ENCODE results near the gene SPTLC2.

DNA sequence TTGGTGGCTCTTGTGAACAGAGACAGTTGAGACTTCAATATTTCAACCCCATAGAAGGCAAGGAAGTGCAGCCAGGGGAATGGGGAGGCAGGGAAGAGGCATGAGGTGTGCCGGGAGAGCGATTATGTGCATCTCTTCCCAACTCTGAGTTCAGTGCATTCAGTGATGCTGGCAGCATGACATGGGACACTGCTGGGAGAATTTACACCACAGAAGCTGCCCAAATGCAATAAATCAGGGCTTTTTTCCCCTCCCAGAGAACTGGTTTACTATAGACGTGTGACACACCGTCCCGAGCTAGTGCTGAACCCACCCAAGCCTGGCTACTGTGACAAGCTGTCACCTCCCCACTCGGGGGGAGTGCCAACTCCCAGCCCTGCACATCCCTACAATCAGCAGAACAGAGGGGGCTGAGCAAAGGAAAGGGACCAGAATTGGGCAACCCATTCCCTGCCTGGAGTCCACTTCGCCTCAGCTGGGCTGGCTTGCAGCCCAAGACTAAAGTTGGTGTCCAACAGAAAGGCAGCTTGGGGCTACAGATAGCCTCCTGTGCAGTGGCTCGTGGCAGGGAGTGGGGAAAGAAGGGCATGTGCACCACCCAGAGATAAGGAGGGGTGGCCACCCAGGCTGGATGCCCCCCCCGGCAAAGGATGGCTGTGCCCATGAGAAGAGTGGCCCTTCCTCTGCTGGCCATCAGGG is 141.8 kb downstream of the SPTLC2 start:
- TF ChIP-seq, protein P1, sequence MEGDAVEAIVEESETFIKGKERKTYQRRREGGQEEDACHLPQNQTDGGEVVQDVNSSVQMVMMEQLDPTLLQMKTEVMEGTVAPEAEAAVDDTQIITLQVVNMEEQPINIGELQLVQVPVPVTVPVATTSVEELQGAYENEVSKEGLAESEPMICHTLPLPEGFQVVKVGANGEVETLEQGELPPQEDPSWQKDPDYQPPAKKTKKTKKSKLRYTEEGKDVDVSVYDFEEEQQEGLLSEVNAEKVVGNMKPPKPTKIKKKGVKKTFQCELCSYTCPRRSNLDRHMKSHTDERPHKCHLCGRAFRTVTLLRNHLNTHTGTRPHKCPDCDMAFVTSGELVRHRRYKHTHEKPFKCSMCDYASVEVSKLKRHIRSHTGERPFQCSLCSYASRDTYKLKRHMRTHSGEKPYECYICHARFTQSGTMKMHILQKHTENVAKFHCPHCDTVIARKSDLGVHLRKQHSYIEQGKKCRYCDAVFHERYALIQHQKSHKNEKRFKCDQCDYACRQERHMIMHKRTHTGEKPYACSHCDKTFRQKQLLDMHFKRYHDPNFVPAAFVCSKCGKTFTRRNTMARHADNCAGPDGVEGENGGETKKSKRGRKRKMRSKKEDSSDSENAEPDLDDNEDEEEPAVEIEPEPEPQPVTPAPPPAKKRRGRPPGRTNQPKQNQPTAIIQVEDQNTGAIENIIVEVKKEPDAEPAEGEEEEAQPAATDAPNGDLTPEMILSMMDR (IDR thresholded peaks at IDR 0.05; ENCODE audit: control extremely low read depth in 1 of 3, insufficient read depth in 1 of 3, low read depth in 1 of 3, low read length in 3 of 3), result no peak
- TF ChIP-seq, protein P2, sequence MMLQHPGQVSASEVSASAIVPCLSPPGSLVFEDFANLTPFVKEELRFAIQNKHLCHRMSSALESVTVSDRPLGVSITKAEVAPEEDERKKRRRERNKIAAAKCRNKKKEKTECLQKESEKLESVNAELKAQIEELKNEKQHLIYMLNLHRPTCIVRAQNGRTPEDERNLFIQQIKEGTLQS (IDR thresholded peaks at IDR 0.05; ENCODE audit: insufficient read depth, low read depth, low read length), result no peak
- TF ChIP-seq, protein P3, sequence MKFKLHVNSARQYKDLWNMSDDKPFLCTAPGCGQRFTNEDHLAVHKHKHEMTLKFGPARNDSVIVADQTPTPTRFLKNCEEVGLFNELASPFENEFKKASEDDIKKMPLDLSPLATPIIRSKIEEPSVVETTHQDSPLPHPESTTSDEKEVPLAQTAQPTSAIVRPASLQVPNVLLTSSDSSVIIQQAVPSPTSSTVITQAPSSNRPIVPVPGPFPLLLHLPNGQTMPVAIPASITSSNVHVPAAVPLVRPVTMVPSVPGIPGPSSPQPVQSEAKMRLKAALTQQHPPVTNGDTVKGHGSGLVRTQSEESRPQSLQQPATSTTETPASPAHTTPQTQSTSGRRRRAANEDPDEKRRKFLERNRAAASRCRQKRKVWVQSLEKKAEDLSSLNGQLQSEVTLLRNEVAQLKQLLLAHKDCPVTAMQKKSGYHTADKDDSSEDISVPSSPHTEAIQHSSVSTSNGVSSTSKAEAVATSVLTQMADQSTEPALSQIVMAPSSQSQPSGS (IDR thresholded peaks at IDR 0.05; ENCODE audit: low read length), result no peak
- TF ChIP-seq GABPA (IDR thresholded peaks at IDR 0.05; ENCODE audit: borderline replicate concordance, insufficient read depth, low read length), result no peak
